ENCODE measurements around the gene UBL4A.
A peak's percentile ranks its signal among the peaks of the same experiment; 100 is the strongest.

Gene UBL4A

GRCh38 chrX:154462396-154462795 lies 24.0 kb downstream of the UBL4A start:
- no peak for DNase-seq (ENCODE audit: low spot score)

DNA sequence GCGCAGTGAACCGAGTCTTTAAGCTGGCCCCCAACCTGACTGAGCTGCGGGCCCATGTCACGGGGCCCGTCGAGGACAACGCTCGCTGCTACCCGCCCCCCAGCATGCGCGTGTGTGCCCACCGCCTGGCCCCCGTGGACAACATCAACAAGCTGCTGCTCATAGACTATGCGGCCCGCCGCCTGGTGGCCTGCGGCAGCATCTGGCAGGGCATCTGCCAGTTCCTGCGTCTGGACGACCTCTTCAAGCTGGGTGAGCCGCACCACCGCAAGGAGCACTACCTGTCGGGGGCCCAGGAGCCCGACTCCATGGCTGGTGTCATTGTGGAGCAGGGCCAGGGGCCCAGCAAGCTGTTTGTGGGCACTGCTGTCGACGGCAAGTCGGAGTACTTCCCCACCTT lies 26.1 kb downstream of the UBL4A start:
- no peak for DNase-seq (ENCODE audit: low spot score)

- no peak for DNase-seq (ENCODE audit: low spot score)
These were observed 26.6 kb downstream of the UBL4A start for GRCh38 chrX:154459832-154460231.

DNA sequence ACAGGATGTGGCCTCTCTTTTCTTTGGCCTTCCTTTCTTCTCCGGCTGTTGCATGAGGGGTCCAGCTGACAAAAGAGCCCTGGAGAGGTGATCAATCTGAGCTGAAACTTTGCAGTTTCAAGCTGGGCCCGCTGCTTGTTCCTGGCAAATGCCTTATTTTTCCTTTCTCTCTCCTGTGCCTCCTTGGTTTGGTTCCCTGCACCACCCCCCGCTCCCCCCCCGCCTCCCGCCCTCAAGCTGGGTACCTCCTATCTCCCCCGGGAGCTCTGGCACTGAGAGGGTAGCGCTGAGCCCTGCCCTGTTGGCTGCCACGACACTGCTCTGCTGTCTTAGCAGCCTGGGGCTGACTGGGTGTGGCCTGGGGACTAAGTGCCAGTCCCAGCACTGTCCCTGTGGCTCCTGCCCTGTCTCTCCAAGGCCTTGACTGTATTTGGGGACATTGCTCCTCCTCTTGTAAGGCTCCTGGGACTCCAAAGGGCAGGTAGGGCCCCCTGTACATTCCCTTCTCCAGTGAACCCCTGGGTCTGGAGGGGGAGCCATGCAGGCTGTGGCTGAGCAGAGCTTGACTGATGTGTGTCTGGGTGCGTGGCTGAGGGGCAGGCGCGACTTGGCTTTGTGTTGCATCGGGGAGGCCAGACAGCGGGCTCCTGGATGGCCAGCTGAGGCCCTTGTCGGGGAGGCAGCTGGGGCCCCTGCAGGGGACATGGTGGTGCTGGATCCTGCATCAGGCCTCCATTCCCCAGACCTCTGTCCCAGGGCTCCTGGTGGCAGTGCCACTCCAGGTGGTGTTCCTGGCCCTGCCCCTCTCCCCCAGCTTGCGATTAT lies 27.2 kb downstream of the UBL4A start:
- DNase-seq (ENCODE audit: low spot score), result peak; percentile 46

GRCh38 chrX:154458116-154458953 lies 28.1 kb downstream of the UBL4A start, which contains the start of gene PLXNA3:
Gene PLXNA3, plus strand, starts transcription at chrX:154458281. Its CDS starts 1,903 bp downstream, at chrX:154460184.
- DNase-seq (ENCODE audit: low spot score), result no peak

GRCh38 chrX:154457491-154458115 lies 28.8 kb downstream of the UBL4A start:
- no peak for DNase-seq (ENCODE audit: low spot score)

GRCh38 chrX:154452823-154453222 lies 33.6 kb downstream of the UBL4A start:
- DNase-seq (ENCODE audit: low spot score), result no peak

DNA sequence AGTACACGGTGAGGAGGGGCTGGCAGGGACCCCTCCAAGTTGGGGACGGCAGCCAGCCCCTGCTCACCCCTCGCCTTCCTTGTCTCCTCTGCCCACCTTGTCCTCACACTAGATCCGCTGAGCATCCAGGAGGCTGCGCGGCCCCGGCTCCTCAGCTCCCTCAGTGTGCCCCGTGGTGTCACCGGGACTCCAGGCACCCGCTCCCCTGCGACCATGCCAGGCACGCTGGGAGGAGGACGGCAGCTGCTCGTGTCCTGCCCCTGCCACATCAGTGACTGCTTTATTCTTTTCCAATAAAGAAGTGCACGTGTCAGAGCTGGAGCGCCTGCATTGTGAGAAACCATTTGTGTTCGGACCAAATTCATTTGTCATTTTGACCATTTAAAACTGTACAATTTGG lies 36.1 kb downstream of the UBL4A start:
- DNase-seq (ENCODE audit: low spot score), result no peak

GRCh38 chrX:154449618-154450017 lies 36.8 kb downstream of the UBL4A start:
- no peak for DNase-seq (ENCODE audit: low spot score)

DNA sequence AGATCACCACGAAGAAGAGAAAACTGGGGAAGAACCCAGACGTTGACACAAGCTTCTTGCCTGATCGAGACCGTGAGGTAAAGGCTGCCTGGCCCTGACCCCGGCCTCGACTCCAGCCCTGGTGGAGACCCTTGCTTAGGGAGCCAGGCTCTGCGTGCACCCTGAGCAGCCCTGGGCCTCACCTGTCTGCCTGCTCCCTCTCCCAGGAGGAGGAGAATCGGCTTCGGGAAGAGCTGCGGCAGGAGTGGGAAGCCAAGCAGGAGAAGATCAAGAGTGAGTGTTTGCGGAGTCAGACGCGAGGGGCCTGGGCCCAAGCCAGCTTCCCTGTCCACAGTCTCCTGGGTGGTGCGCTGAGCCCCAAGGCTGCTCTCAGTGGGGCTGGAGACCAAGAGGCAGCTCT lies 37.9 kb downstream of the UBL4A start:
- DNase-seq (ENCODE audit: low spot score), result no peak

DNA sequence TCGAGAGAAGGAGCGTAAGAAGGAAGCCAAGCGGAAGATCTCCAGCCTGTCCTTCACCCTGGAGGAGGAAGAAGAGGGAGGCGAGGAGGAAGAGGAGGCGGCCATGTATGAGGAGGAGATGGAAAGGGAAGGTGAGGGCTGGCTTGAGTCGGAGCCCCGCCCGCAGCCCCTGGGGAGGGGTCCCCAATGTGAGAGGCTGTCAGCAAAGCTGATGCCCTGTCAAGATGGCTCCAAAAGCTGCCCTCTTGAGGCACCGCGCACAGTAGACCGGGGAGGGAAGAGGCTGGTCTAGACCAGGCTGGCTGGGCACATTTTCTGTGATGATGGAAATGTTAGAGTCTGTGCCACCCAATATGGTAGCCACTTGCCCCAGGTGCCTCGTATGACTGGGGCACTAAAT lies 40.0 kb downstream of the UBL4A start:
- no peak for DNase-seq (ENCODE audit: low spot score)

DNA sequence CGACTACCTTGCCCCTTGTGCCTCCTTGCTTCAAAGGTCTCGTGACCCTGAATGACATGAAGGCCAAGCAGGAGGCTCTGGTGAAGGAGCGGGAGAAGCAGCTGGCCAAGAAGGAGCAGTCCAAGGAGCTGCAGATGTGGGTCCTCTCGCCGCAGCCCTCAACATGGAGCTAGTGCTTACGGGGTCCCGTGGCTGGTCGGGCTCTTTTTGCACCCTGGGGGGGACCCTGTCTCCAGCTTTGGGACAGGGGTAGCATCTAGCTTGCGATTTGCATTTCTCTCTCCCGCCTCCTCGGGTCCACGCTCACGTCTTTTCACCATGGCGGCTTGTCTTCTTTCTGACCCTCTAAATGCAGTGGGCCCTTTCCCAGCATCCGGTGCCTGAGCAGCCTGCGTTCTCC lies 40.6 kb downstream of the UBL4A start:
- DNase-seq (ENCODE audit: low spot score), result no peak

DNA sequence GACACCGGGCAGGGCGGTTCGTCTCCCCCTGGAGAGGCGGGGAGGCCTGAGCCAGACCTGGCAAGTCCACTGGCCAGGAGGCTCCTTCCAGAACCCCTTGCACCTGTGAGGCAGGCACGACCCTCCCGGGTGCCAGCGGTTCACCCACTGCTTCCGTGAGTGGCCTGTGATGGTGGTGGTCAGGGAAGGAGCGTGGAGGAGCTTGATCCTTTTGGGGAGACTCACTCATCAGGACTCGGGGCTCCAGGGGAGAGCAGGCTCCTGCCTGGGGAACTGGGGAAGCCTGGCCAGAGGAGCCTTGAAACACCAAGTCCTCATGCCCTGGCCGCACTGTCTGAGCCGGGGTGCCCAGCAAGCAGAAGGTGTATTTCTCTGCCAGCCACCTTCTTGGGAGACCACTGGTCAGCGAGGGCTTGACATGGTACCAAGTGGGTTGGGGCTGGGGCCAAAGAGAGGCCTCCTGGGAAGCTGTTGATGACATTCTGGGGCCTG lies 41.6 kb downstream of the UBL4A start:
- no peak for DNase-seq (ENCODE audit: low spot score)

- peak; percentile 84 for DNase-seq (ENCODE audit: low spot score)
These were observed 42.2 kb downstream of the UBL4A start, which contains the start of gene FAM50A for GRCh38 chrX:154443992-154444754. Gene FAM50A, plus strand, starts transcription at chrX:154444141. Its CDS starts 95 bp downstream, at chrX:154444236.

DNA sequence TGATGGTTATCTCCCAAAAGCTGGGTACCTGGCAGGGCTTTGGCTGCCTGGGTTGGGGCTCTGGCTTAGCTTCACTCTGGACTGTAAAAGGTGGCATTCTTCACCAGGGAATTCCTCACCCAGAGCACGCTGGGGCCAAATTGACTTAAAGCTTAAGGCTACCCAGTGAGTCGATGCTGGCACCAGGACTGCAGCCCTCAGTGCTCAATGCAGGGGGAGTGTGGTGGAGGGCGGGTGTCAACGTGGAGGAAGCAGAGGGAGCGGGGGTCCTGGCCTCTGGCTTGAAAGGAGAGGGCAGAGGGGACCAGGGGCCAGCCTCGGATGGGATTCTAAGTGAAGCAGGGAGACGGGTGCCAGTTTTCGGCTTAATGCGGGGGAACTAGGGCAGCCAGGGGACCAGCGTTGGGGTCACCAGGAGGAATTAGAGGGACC lies 42.9 kb downstream of the UBL4A start:
- DNase-seq (ENCODE audit: low spot score), result no peak

DNA sequence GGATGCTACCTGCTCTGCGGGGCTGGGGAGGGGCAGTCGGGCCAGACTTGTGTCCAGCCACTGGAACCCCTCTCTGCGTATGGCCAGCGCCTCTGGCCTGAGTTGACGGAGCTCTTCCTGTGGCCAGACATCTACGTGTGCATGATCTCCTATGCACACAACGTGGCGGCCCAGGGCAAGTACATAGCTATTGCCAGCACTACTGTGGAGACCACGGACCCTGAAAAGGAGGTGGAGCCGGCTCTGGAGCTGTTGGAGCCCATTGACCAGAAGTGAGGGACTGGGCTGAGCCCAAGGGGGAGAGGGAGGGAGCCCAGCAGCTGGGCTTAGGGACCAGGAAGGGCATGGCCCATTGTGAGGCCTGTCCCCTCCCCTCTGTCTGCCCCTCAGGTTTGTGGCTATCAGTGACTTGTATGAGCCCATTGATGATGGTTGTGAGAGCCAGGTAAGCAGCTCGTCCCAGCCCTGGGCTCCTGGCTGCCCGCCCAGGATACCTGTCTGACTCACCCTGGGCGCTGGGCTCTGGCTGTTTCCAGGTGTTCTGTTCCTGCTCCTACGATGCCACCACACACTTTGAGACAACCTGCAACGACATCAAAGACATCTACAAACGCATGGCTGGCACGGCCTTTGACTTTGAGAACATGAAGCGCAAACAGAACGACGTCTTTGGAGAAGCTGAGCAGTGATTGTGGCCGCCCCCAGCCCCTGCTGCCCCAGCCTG lies 44.3 kb downstream of the UBL4A start:
- DNase-seq (ENCODE audit: low spot score), result no peak

GRCh38 chrX:154441564-154441963 lies 44.9 kb downstream of the UBL4A start:
- no peak for DNase-seq (ENCODE audit: low spot score)

- no peak for DNase-seq (ENCODE audit: low spot score)
These were observed 45.6 kb downstream of the UBL4A start for GRCh38 chrX:154440623-154441357.

DNA sequence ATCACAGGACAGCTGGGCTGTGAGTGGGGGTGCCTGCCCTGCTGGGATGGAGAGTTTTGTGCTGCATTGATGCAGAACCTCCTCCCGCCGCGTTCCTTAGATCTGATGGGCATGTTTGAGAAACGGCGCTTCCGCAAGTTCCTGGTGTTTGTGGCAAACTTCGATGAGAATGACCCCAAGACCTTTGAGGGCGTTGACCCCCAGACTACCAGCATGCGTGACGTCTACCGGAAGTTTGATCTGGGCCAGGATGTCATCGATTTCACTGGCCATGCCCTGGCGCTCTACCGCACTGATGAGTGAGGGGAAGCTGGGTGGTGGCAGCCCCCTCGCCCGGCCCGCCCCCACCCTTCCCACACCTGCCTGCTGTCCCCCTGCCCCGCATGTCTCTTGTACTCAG lies 46.6 kb downstream of the UBL4A start:
- no peak for DNase-seq (ENCODE audit: low spot score)
